IPS-18c (cell line): ENCODE results near the gene SLC29A1.

ENCODE experiments used
- H3K4me3 ChIP-seq: 2 replicates; pipeline ENCODE4 v1.7.0; 2013; ENCODE audit warnings: low read depth, mild to moderate bottlenecking, low read length, moderate library complexity; ENCODE audit not compliant: insufficient read depth
- H3K9me3 ChIP-seq: one replicate; pipeline ENCODE4 v1.6.1; 2013; ENCODE audit warnings: mild to moderate bottlenecking, low read length, moderate library complexity; ENCODE audit not compliant: control insufficient read depth, insufficient read depth

The SLC29A1 gene

DNA sequence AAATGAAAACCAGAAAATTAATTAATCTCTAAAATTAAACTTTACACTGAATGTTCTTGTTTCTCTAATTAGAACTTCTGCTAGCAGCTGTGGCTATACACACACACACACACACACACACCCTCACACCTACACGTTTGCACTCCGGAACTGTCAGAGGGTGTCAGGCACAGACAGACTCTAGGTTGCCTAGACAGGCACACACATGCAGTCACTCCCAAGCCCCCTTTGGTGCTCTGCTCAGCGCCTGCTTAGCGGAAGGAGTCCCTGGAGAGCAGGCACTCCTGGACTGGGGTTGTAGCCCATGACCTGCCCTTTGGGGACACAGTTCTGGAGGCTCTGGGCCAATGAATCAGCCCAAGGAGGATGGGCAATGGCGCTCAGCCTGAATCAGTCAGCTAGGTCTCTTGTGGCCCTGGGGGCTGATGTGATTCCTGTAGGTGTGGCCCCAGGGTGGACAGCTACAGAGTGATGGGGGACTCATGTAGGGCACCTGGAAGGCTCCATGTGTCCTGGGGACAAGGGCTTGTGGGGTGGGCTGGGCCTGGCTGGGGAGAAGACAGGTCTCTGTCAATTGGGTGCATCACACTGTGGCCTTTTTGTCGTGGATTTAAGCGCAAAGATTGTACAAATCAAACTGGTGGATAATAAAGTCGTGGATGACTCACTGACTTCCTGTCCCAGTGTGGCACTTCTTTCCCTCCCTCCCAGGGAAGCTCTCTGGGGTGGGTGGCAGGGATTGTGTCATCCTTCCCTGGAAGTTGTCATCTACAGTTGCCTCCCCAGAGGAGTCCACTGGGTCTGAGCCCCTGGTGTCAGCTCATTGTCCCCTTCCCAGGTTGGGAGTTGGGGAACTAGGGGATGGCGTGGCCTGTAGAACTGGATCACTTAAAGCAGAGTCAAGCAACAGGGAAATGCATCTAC lies 55.6 kb downstream of the SLC29A1 start:
- H3K9me3 ChIP-seq, result no peaks in the 10 kb centered on the region
- H3K4me3 ChIP-seq, result no peak overlapping the region
